Stimulated activated CD4-positive, alpha-beta T cell treated with anti-CD3 and anti-CD28 coated beads, Interleukin-15, amount 100 ng/mL, for 48 hours (primary cell): Measurements from ENCODE around the gene KCNT1.

Source experiments
- DNase-seq, 2 donors: peaks; one replicate each; pipeline ENCODE4 v3.0.0-alpha.2; 2020; ENCODE audit warnings: low read depth in 2 of 2

Gene KCNT1

GRCh38 chr9:135745686-135746324 lies 43.8 kb downstream of the KCNT1 start:
- DNase-seq = no peak

GRCh38 chr9:135746565-135746964 lies 44.6 kb downstream of the KCNT1 start:
- DNase-seq = no peak

- no peak for DNase-seq
These were observed 45.3 kb downstream of the KCNT1 start for GRCh38 chr9:135747311-135747710.

GRCh38 chr9:135748676-135749075 lies 46.7 kb downstream of the KCNT1 start:
- DNase-seq = no peak

- DNase-seq = no peak
These were observed 47.4 kb downstream of the KCNT1 start for GRCh38 chr9:135749171-135750045.

GRCh38 chr9:135750786-135751185 lies 48.8 kb downstream of the KCNT1 start:
- no peak for DNase-seq

- DNase-seq = no peak
These were observed 49.5 kb downstream of the KCNT1 start for GRCh38 chr9:135751501-135751900.

- DNase-seq = no peak
These were observed 50.6 kb downstream of the KCNT1 start for GRCh38 chr9:135752281-135753204.

- DNase-seq = no peak
These were observed 51.6 kb downstream of the KCNT1 start for GRCh38 chr9:135753391-135754105.

- DNase-seq = no peak
These were observed 54.6 kb downstream of the KCNT1 start for GRCh38 chr9:135756576-135756975.

- no peak for DNase-seq
These were observed 55.4 kb downstream of the KCNT1 start for GRCh38 chr9:135757356-135757755.

GRCh38 chr9:135758056-135758455 lies 56.1 kb downstream of the KCNT1 start:
- no peak for DNase-seq

GRCh38 chr9:135758870-135759269 lies 56.9 kb downstream of the KCNT1 start:
- DNase-seq = no peak

GRCh38 chr9:135759676-135760300 lies 57.8 kb downstream of the KCNT1 start:
- DNase-seq = no peak

GRCh38 chr9:135760465-135760864 lies 58.5 kb downstream of the KCNT1 start:
- DNase-seq = no peak

GRCh38 chr9:135761150-135761844 lies 59.3 kb downstream of the KCNT1 start:
- DNase-seq = no peak

- no peak for DNase-seq
These were observed 59.8 kb downstream of the KCNT1 start for GRCh38 chr9:135761845-135762168.

- no peak for DNase-seq
These were observed 60.9 kb downstream of the KCNT1 start for GRCh38 chr9:135762921-135763320.

GRCh38 chr9:135763716-135764446 lies 61.9 kb downstream of the KCNT1 start:
- no peak for DNase-seq

GRCh38 chr9:135764731-135765130 lies 62.7 kb downstream of the KCNT1 start:
- DNase-seq = no peak
